Endothelial cell of umbilical vein (primary cell): ENCODE data around the gene ATR. TPM values are rescaled to one million over a fixed set of nuclear protein-coding genes. Genes with fewer than 3 reads are reported as not detected.

Experiments used
- BruUV-seq: library from RNA; stranded (reverse); fragments of 400-500 nt; replicated peaks from 2 replicates; lab custom pipeline; 2021; lab: Mats Ljungman, UMichigan
- CTCF ChIA-PET: fragments of 300-600, 350-600 bp; sonication (Branson Sonifier 250); formaldehyde crosslinking; loops from one replicate; lab custom pipeline; 2021; ENCODE audit warnings: antibody characterized with exemption, inconsistent platforms; lab: Charles Lee
- POLR2A ChIA-PET: fragments of 300-600, 350-600 bp; sonication (Branson Sonifier 250); formaldehyde crosslinking; loops from one replicate; lab custom pipeline; 2021; ENCODE audit warnings: antibody characterized with exemption, inconsistent platforms; lab: Charles Lee
- DNase-seq: peaks from one replicate; pipeline ENCODE4 v3.0.0-alpha.2; 2011; ENCODE audit warnings: low read depth, low spot score
- FAIRE-seq: peaks from 2 replicates; lab custom pipeline; 2011; peaks lifted over from hg19 to GRCh38; lab: Jason Lieb, UNC
- H2AFZ ChIP-seq: 2 replicates; pipeline ENCODE4 v1.6.0; 2012; ENCODE audit warnings: low read depth, low read length, control low read depth, inconsistent platforms
- H3K27ac ChIP-seq: 2 replicates; pipeline ENCODE4 v1.5.1; 2011; ENCODE audit warnings: low read depth, mild to moderate bottlenecking, control low read depth, low read length, moderate library complexity; ENCODE audit not compliant: insufficient read depth
- H3K27me3 ChIP-seq, 2 experiments: 2 replicates each; pipeline versions ENCODE4 v1.6.0 to v1.6.1; 2011; ENCODE audit warnings: low read length in 2 of 2, mixed read lengths in 1 of 2; ENCODE audit not compliant: control insufficient read depth in 2 of 2, insufficient read depth in 2 of 2
- H3K36me3 ChIP-seq, 2 experiments: 2 replicates in 1 of 2; 3 replicates in 1 of 2; pipeline ENCODE4 v1.5.1; 2011; ENCODE audit warnings: low read length in 2 of 2, mild to moderate bottlenecking in 1 of 2, moderate library complexity in 1 of 2; ENCODE audit not compliant: control insufficient read depth in 2 of 2, insufficient read depth in 2 of 2; ENCODE audit errors: extremely low read depth in 1 of 2
- H3K4me1 ChIP-seq: 3 replicates; pipeline ENCODE4 v1.5.1; 2011; ENCODE audit warnings: mild to moderate bottlenecking, low read length; ENCODE audit not compliant: control insufficient read depth, insufficient read depth; ENCODE audit errors: extremely low read depth
- H3K4me2 ChIP-seq: 2 replicates; pipeline ENCODE4 v1.6.1; 2011; ENCODE audit warnings: low read length, control low read depth, mixed read lengths; ENCODE audit not compliant: insufficient read depth
- H3K4me3 ChIP-seq, 3 experiments: fragments of 200-600 bp in 1 of 3; sonication (generic), shearing (Covaris generic) in 1 of 3; replicated peaks in 1 of 3; 2 replicates each; pipeline ENCODE4 v1.5.1; 2011 to 2016; ENCODE audit warnings: control low read depth in 3 of 3, low read length in 3 of 3, mild to moderate bottlenecking in 2 of 3, inconsistent platforms in 1 of 3, low read depth in 1 of 3, moderate library complexity in 1 of 3; ENCODE audit not compliant: insufficient read depth in 1 of 3
- H3K79me2 ChIP-seq: 2 replicates; pipeline ENCODE4 v1.6.0; 2012; ENCODE audit warnings: low read length, inconsistent platforms; ENCODE audit not compliant: control insufficient read depth, insufficient read depth
- H3K9ac ChIP-seq: replicated peaks from 2 replicates; pipeline ENCODE3; 2011; ENCODE audit warnings: low read length, control low read depth; ENCODE audit not compliant: insufficient read depth; ENCODE audit errors: extremely low read depth
- H3K9me1 ChIP-seq: replicated peaks from 3 replicates; pipeline ENCODE4 v1.6.0; 2011; ENCODE audit warnings: mild to moderate bottlenecking, low read length; ENCODE audit not compliant: control insufficient read depth, insufficient read depth; ENCODE audit errors: extremely low read depth
- H3K9me3 ChIP-seq: replicated peaks from 2 replicates; pipeline ENCODE4 v1.5.1; 2012; ENCODE audit warnings: low read length, inconsistent platforms; ENCODE audit not compliant: control insufficient read depth, insufficient read depth
- H4K20me1 ChIP-seq: replicated peaks from 2 replicates; pipeline ENCODE3; 2011; ENCODE audit warnings: mild to moderate bottlenecking, low read length; ENCODE audit not compliant: control insufficient read depth, insufficient read depth; ENCODE audit errors: extremely low read depth
- EZH2 ChIP-seq: IDR thresholded peaks from 2 replicates; pipeline ENCODE4 v1.6.1; 2012; ENCODE audit warnings: borderline replicate concordance, low read depth, mild to moderate bottlenecking, moderate library complexity, low read length, inconsistent platforms; ENCODE audit not compliant: severe bottlenecking
- FOS ChIP-seq: IDR thresholded peaks from 2 replicates; pipeline ENCODE4 v1.6.1; 2011; ENCODE audit warnings: mild to moderate bottlenecking, low read length, moderate library complexity, borderline replicate concordance; ENCODE audit not compliant: insufficient read depth
- GATA2 ChIP-seq: IDR thresholded peaks from 2 replicates; pipeline ENCODE4 v1.7.0; 2011; ENCODE audit warnings: low read depth, mild to moderate bottlenecking, moderate library complexity, mixed read lengths, low read length; ENCODE audit not compliant: insufficient read length, insufficient read depth
- JUN ChIP-seq: IDR thresholded peaks from 2 replicates; pipeline ENCODE4 v1.6.1; 2011; ENCODE audit warnings: borderline replicate concordance, low read depth; ENCODE audit not compliant: insufficient read length, insufficient read depth
- MYC ChIP-seq: IDR thresholded peaks from one replicate; pipeline ENCODE4 v1.6.1; 2011; ENCODE audit warnings: mild to moderate bottlenecking, low read depth, low read length
- POLR2A ChIP-seq: IDR thresholded peaks from 2 replicates; pipeline ENCODE4 v1.6.1; 2012; ENCODE audit warnings: low read depth, mild to moderate bottlenecking, control low read depth, low read length
- POLR2AphosphoS5 ChIP-seq: IDR thresholded peaks from 2 replicates; pipeline ENCODE4 v1.6.1; 2012; ENCODE audit warnings: low read depth, mild to moderate bottlenecking, control low read depth, low read length, moderate library complexity; ENCODE audit not compliant: insufficient read depth
- dilution Hi-C: fragments of 300-500 bp; cut with MboI; formaldehyde crosslinking; loops from one replicate; pipeline ENCODE4 v1.15.0; 2019; ENCODE audit warnings: low sequenced_read_pairs; ENCODE audit not compliant: extremely low pct_ligation_motif_present
- intact Hi-C: fragments of 100-400 bp; cut with micrococcal nuclease; formaldehyde crosslinking; loops from one replicate; pipeline ENCODE4 v1.10.0; 2022
- polyA plus RNA-seq, 4 experiments: library from polyadenylated mRNA; depleted of rRNA in 3 of 4; stranded (reverse) in 3 of 4; unstranded in 1 of 4; fragments of >200 nt; gene quantifications; 2 replicates each; pipeline versions ENCODE4 v1.2.1 to v1.2.3, GENCODE V29; 2011 to 2012; ENCODE audit warnings: missing spikeins in 1 of 4
- total RNA-seq: library from RNA; stranded (reverse); gene quantifications from 2 replicates; pipeline ENCODE4 v1.2.3, GENCODE V29; 2021
- TF ChIP-seq, protein P1 (sequence below): IDR thresholded peaks from 2 replicates; pipeline ENCODE4 v1.6.1; 2011; ENCODE audit not compliant: insufficient read depth, insufficient read length
- TF ChIP-seq, protein P2 (sequence below), 2 donors: IDR thresholded peaks; 1 replicate in 1 of 2; 2 replicates in 1 of 2; pipeline ENCODE4 v1.5.1; 2011; ENCODE audit warnings: low read length in 2 of 2, mild to moderate bottlenecking in 2 of 2, moderate library complexity in 2 of 2, control low read depth in 1 of 2, inconsistent platforms in 1 of 2, low read depth in 1 of 2; ENCODE audit not compliant: insufficient read depth in 1 of 2; ENCODE audit errors: extremely low read depth in 1 of 2

Gene ATR
- total and polyA plus RNA-seq, 2 donors (not counting 3 experiments of a cell fraction or from before 2014, with no cell fraction given): 6.3 to 23.6 TPM

DNA sequence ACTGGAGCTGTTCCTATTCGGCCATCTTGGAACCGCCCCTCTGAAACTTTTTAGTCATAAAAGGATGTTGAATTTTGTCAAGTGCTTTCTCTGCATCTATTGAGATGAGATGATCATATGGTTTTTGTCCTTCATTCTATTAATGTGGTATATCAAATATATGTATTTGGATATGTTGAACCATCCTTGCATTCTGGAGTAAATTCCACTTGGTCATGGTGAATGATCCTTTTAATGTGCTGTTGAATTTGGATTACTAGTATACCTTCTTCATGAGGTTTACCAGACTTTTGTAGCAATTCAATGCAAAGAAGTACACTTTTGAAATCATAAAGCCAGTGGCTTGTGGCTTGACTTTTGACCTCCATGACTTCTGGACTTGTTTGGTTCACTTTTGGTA, 97.3 kb downstream of the ATR start:
- H3K4me3 ChIP-seq: no peak overlapping the region
- H3K9me3 ChIP-seq: peaks cover 3% of the 10 kb centered on the region
- no peaks in the 10 kb centered on the region for H3K4me1 ChIP-seq
- POLR2A ChIA-PET: no interaction called here
- CTCF ChIA-PET: interaction anchor here (0.6 kb wide), 1 partner anchor 16 kb away, joined by 3 read pairs; no protein-coding TSS in a partner anchor
- dilution Hi-C loops (no loop called here), intact Hi-C loops (no loop called here)
- H3K9ac ChIP-seq: no peak overlapping the region
- FAIRE-seq (no peak), DNase-seq (no peak)
- BruUV-seq: no TSS peak
- H3K36me3 ChIP-seq: peaks cover 2 to 3% of the 10 kb centered on the region in 2 experiments
- no peaks in the 10 kb centered on the region for H3K27me3 ChIP-seq
- H3K4me2 ChIP-seq: no peak overlapping the region
- H3K9me1 ChIP-seq: no peaks in the 10 kb centered on the region
- TF ChIP-seq MYC (no peak), EZH2 (no peak), POLR2A (no peak), FOS (no peak), JUN (no peak), GATA2 (no peak), POLR2AphosphoS5 (no peak)
- TF ChIP-seq, protein P1, sequence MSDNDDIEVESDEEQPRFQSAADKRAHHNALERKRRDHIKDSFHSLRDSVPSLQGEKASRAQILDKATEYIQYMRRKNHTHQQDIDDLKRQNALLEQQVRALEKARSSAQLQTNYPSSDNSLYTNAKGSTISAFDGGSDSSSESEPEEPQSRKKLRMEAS: no peak
- TF ChIP-seq, protein P2, sequence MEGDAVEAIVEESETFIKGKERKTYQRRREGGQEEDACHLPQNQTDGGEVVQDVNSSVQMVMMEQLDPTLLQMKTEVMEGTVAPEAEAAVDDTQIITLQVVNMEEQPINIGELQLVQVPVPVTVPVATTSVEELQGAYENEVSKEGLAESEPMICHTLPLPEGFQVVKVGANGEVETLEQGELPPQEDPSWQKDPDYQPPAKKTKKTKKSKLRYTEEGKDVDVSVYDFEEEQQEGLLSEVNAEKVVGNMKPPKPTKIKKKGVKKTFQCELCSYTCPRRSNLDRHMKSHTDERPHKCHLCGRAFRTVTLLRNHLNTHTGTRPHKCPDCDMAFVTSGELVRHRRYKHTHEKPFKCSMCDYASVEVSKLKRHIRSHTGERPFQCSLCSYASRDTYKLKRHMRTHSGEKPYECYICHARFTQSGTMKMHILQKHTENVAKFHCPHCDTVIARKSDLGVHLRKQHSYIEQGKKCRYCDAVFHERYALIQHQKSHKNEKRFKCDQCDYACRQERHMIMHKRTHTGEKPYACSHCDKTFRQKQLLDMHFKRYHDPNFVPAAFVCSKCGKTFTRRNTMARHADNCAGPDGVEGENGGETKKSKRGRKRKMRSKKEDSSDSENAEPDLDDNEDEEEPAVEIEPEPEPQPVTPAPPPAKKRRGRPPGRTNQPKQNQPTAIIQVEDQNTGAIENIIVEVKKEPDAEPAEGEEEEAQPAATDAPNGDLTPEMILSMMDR (IDR thresholded peaks at IDR 0.05; ENCODE audit: extremely low read depth in 1 of 2, insufficient read depth in 1 of 2, low read depth in 1 of 2, low read length in 2 of 2): no peak
- no peak overlapping the region for H2AFZ ChIP-seq
- H3K79me2 ChIP-seq: no peaks in the 10 kb centered on the region
- H4K20me1 ChIP-seq: no peaks in the 10 kb centered on the region
- no peak overlapping the region for H3K27ac ChIP-seq
